Adipocyte (in vitro differentiated cells): ENCODE measurements around the gene NFE2L2.
"Not testable (repeated sequence)": the region's sequence is repeated elsewhere in the genome, so short reads cannot be mapped to it uniquely, and the experiment has no call there.

Experiments used
- DNase-seq: peaks from one replicate; pipeline ENCODE4 v3.0.0-alpha.2; 2015; ENCODE audit warnings: low read depth
- H3K27me3 ChIP-seq: replicated peaks from 2 replicates; pipeline ENCODE4 v1.7.0; 2013; ENCODE audit warnings: mild to moderate bottlenecking, low read length, moderate library complexity; ENCODE audit not compliant: control insufficient read depth, insufficient read depth
- H3K36me3 ChIP-seq: 2 replicates; pipeline ENCODE4 v1.7.0; 2013; ENCODE audit warnings: low read length, mild to moderate bottlenecking, moderate library complexity; ENCODE audit not compliant: control insufficient read depth, insufficient read depth, severe bottlenecking
- H3K4me1 ChIP-seq: 2 replicates; pipeline ENCODE4 v1.7.0; 2013; ENCODE audit warnings: mild to moderate bottlenecking, low read length, moderate library complexity; ENCODE audit not compliant: control insufficient read depth, insufficient read depth
- H3K4me3 ChIP-seq: 2 replicates; pipeline ENCODE4 v1.7.0; 2013; ENCODE audit warnings: mild to moderate bottlenecking, low read length, moderate library complexity
- H3K9ac ChIP-seq: 2 replicates; pipeline ENCODE4 v1.7.0; 2013; ENCODE audit warnings: mild to moderate bottlenecking, low read length, moderate library complexity
- H3K9me3 ChIP-seq: 2 replicates; pipeline ENCODE4 v1.7.0; 2013; ENCODE audit warnings: mild to moderate bottlenecking, low read length, moderate library complexity; ENCODE audit not compliant: control insufficient read depth

Gene NFE2L2

DNA sequence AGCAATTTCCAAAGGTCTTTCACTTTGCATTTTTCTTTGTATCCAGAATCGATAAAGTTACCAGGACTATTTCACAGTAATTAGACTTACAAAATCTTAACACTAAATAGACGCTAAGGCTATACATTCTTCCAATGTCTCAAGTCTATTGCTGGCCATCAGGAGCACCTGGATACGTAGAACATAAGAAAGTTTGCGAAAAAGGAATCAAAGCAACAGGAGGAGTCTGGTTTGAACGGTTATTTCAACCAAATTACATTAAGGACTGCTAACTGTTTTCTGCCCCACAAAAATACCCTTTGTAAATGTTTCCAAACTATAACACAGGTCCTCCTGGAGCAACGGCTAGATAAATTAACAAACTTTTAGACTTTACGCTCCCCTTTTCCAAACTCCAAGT is 53.4 kb downstream of the NFE2L2 start:
- H3K4me1 ChIP-seq, result peaks cover 33% of the 10 kb centered on the region
- H3K9me3 ChIP-seq, result no peaks in the 10 kb centered on the region
- H3K4me3 ChIP-seq, result peak overlapping the region; percentile 90
- H3K9ac ChIP-seq, result peak overlapping the region; percentile 98
- peaks cover 12% of the 10 kb centered on the region for H3K36me3 ChIP-seq
- DNase-seq, result no peak
- no peaks in the 10 kb centered on the region for H3K27me3 ChIP-seq

DNA sequence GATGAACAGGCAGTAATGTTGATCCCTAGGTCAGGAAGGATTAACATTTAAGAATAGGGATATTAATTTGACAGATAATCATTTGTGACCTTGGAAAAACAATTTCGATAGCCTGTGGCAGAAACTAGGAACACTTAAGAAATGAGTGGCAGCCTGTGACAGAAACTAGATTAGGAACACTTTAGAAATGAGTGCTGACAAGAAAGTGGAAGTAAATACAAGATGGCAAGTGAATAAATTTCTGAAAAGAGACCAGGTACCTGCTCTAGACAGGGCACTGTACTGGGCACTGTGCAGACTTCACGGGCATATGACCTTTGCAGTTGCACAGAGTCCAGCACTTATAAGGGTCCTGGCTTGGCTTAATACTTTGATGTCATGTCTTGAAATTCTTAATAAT is 57.4 kb downstream of the NFE2L2 start:
- Histone ChIP-seq H3K9ac (no peak overlapping the region), H3K4me3 (no peak overlapping the region), H3K27me3 (no peaks in the 10 kb centered on the region), H3K4me1 (peaks cover 15% of the 10 kb centered on the region), H3K9me3 (no peaks in the 10 kb centered on the region), H3K36me3 (no peaks in the 10 kb centered on the region)
- DNase-seq, result no peak

DNA sequence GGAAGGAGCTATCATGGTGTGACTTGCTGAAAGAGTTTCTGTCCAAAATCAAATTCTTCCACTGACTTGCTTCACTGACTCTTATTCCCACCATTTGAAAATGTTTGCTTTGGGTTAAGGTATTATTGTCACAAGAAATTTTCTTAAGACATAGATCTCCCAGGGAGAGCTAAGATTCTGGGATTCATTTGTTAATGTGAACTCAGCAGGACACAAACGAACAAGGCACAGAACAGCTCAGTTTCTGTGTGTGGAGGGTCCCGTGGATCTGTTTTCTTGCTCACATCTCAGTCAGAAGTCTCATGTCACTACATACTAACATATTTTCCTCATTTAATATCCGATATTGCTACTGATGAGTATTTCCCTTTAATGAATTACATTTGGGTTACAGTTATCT is 60.1 kb downstream of the NFE2L2 start:
- DNase-seq, result no peak

DNA sequence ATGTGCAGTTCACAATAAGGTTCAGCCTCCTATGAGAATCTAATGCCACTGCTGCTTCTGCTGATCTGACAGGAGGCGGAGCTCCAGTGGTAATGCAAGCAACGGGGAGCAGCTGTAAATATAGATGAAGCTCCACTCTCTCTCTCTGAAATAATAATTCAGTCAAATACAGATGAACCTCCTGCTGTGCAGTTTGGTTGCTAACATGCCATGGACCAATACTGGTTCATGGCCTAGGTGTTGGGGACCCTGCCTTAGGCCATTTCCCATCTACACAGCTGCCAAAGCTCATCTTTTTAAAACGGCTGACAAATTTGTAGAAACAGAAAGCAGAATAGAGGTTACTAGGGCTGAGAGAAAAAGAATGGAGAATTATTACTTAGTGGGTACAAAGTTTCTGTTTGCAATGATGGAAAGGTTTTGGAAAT is 62.6 kb downstream of the NFE2L2 start:
- Histone ChIP-seq H3K9ac (no peak overlapping the region), H3K4me3 (no peak overlapping the region), H3K4me1 (peaks cover 9% of the 10 kb centered on the region), H3K9me3 (no peaks in the 10 kb centered on the region), H3K27me3 (no peaks in the 10 kb centered on the region), H3K36me3 (no peaks in the 10 kb centered on the region)
- DNase-seq, result no peak

More for the DNA sequence above, 60.1 kb downstream of the NFE2L2 start:
- H3K9me3 ChIP-seq, result no peaks in the 10 kb centered on the region
- no peaks in the 10 kb centered on the region for H3K36me3 ChIP-seq
- peaks cover 9% of the 10 kb centered on the region for H3K4me1 ChIP-seq
- no peak overlapping the region for H3K9ac ChIP-seq
- no peak overlapping the region for H3K4me3 ChIP-seq
- H3K27me3 ChIP-seq, result no peaks in the 10 kb centered on the region

DNA sequence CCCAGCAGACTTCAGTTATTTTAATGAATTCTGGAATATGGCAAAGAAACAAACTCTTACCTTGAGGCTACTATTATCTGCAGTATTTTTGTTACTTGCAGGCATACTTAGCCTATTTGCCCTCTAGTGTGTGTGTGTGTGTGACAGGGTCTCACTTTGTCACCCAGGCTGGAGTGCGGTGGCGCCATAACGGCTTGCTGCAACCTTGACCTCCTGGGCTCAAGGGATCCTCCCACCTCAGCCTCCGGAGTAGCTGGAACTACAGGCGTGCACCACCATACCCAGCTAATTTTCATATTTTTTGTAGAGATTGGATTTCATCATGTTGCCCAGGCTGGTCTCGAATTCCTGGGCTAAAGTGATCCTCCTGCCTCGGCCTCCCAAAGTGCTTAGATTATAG is 64.1 kb downstream of the NFE2L2 start:
- H3K9me3 ChIP-seq, H3K36me3 ChIP-seq, H3K9ac ChIP-seq, H3K27me3 ChIP-seq, DNase-seq, H3K4me3 ChIP-seq, H3K4me1 ChIP-seq: not testable (repeated sequence)

DNA sequence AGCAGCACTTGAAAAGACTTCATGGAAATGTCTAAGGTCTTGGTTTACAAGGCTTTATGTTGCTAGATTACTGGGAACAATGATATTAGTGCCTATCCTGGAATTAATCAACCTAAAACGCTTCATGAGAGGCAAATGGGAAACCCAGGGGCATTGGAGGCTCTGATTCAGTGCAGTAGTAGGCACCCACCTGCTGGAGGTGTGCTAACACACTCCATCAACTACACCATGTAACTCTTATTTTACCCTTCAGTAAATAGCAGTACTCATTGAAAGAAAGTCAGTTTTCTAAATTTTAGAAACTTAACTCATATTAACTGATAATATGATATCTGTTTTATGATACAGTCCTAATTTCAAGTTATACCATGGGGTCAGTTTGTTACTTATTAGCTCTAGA is 69.3 kb downstream of the NFE2L2 start:
- H3K9me3 ChIP-seq, result no peaks in the 10 kb centered on the region
- no peak for DNase-seq
- no peaks in the 10 kb centered on the region for H3K27me3 ChIP-seq
- H3K36me3 ChIP-seq, result no peaks in the 10 kb centered on the region
- H3K9ac ChIP-seq, result no peak overlapping the region
- no peak overlapping the region for H3K4me3 ChIP-seq
- H3K4me1 ChIP-seq, result no peaks in the 10 kb centered on the region

DNA sequence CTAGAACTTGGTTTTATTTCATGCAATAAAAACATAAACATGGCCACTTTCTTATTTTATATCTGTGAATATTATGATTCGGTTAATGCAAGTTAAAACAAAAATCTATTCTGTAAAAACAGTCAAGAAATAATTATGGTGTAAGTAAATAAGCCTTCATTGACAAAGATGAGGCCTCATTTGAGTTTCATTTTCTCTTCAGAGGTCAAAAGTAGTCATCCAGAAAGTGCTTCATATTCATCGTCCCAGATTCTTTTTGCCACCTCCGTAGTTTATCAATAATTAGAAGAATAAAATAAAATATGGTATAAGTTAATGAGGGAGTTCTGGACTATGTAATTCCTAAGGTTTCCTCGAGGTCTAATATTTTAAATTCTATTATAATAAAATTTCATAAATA is 71.3 kb downstream of the NFE2L2 start:
- Histone ChIP-seq H3K4me3 (no peak overlapping the region), H3K9me3 (no peaks in the 10 kb centered on the region), H3K4me1 (no peaks in the 10 kb centered on the region), H3K27me3 (no peaks in the 10 kb centered on the region), H3K9ac (no peak overlapping the region), H3K36me3 (no peaks in the 10 kb centered on the region)
- no peak for DNase-seq

DNA sequence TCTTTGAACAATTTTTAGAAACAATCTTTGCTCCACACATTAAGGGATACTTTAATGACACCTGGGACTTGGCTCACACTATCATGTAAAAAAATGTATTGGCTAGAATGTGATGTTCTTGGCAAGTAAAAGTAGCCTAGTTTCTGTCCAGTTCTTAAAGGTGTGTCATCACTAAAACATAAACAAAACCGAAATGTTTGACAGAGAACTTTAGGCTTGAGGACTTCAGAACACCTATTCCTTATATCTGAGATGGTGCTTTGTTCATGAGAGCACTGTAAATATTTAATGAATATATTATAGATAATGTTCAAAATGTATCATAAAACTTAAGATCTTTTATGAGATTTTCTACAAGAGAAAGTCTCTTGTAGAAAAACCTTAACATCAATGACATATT is 71.7 kb downstream of the NFE2L2 start:
- H3K9me3 ChIP-seq, result no peaks in the 10 kb centered on the region
- no peak overlapping the region for H3K4me3 ChIP-seq
- no peak overlapping the region for H3K9ac ChIP-seq
- DNase-seq, result no peak
- H3K4me1 ChIP-seq, result peaks cover 4% of the 10 kb centered on the region
- no peaks in the 10 kb centered on the region for H3K27me3 ChIP-seq
- no peaks in the 10 kb centered on the region for H3K36me3 ChIP-seq

DNA sequence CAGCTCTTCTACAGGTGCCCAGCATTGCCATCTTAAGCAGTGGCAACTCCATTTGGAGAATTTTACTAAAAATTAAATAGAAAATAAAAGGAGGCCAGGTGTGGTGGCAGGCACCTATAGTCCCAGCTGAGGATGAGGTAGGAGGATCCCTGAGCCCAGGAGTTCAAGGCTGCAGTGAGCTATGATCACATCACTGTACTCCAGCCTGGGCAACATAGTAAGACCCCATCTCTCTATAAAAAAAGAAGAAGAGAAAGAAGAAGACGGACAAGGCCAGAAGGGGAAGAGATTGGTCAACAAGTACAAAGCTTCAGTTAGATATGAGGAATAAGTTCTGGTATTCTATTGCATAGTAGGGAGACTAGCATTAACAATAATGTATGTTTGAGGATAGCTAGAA is 73.6 kb downstream of the NFE2L2 start:
- Histone ChIP-seq H3K27me3 (no peaks in the 10 kb centered on the region), H3K36me3 (no peaks in the 10 kb centered on the region), H3K4me1 (peaks cover 12% of the 10 kb centered on the region), H3K4me3 (no peak overlapping the region), H3K9ac (no peak overlapping the region), H3K9me3 (no peaks in the 10 kb centered on the region)
- DNase-seq, result no peak

DNA sequence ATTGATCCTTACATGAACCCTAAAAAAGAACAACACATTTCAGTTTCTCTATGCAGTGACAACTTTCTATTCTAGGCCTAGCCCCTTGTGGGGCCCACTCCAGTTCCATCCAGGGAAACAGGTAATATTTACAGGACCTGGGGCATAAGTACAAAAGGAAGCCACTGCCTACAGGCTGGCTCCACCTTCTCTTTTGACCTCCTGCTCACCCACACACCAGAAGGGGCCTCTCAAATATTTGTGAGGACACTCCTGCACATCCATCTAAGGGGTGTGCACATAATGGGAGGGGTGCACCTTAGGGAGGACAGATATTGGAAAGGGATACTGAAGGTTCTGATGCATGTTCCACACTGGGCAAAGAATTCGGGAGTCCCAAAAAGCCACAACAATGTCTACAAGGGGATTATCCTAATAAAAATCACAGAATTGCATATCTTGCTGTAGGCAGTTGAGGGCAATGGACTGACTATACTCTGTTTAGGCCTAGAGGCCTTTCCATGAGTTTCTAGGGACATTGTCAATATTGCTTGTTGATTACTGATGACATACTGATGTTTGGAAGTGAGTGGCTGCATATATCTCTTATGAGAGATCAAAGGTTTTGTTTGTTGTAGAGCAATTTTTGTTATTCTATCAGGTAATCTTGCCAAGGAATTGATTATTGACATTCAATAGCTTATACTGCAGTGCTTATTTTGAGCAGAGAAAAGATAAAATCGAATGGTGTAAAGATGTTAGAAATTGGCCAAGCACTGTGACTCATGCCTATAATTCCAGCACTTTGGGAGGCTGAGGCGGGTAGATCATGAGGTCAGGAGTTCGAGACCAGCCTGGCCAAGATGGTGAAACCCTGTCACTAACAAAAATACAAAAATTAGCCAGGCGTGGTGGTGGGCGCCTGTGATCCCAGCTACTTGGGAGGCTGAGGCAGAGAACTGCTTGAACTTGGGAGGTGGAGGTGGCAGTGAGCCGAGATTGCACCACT is 75.8 kb downstream of the NFE2L2 start:
- no peak overlapping the region for H3K9ac ChIP-seq
- no peaks in the 10 kb centered on the region for H3K9me3 ChIP-seq
- H3K4me1 ChIP-seq, result peaks cover 18% of the 10 kb centered on the region
- H3K36me3 ChIP-seq, result no peaks in the 10 kb centered on the region
- no peaks in the 10 kb centered on the region for H3K27me3 ChIP-seq
- no peak for DNase-seq
- H3K4me3 ChIP-seq, result no peak overlapping the region

DNA sequence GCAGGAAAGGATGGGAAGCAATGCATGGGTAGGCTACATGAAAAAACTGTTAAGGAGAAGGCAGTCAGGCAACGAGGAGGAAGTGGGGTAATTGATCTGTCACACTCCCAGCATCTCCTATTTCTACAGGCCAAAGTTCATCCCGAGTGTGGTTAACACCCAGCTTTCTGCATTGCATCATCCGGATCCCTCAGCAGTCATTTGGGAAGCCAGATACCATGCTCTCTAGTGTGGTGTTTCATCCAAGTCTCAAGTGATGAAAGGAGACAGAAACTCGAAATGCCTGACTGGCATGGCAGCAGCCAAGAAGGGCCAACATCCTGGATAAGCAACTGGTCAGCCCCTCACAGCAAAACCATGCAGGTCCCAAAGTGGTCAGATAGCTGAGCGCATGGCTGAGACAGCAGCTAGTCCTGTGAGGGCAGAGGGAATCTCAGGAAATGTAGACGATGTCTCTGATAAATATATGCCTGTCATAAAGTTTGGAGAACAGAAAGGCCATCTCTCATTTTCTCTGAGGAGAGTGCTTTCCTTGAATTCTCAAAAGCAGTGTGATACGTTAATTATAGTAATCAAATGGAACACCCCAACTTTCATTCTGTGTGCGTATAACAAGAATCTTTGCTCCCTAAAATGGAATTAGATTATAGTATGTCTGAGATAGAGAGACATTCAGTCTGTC is 76.8 kb downstream of the NFE2L2 start:
- no peak overlapping the region for H3K9ac ChIP-seq
- H3K27me3 ChIP-seq, result no peaks in the 10 kb centered on the region
- H3K9me3 ChIP-seq, result no peaks in the 10 kb centered on the region
- peak; percentile 74 for DNase-seq
- H3K4me1 ChIP-seq, result peaks cover 21% of the 10 kb centered on the region
- H3K36me3 ChIP-seq, result no peaks in the 10 kb centered on the region
- no peak overlapping the region for H3K4me3 ChIP-seq
